ENCODE results near the gene MYBPH. TPM values are rescaled to one million over a fixed set of nuclear protein-coding genes. Genes with fewer than 3 reads are reported as not detected.

Gene MYBPH
- total RNA-seq, 1 donor from 2014 or later, result not detected

Other genes starting within 250 kb of the MYBPH start
- 29.6 and 30.9 TPM in 2 replicates for gene KLHL12, start 248.6 kb downstream of the MYBPH start, total RNA-seq
- 65.3 and 68.3 TPM in 2 replicates for gene ADIPOR1, start 217.5 kb downstream of the MYBPH start, total RNA-seq
- gene CYB5R1, start 208.6 kb downstream of the MYBPH start, total RNA-seq, result 20.1 and 22.1 TPM in 2 replicates
- gene TMEM183A, start 168.5 kb downstream of the MYBPH start, total RNA-seq, result 64.8 and 69.5 TPM in 2 replicates
- 5.0 and 5.6 TPM in 2 replicates for gene PPFIA4, start 149.3 kb downstream of the MYBPH start, total RNA-seq
- not detected in 2 replicates for gene MYOG, start 89.8 kb downstream of the MYBPH start, total RNA-seq
- not detected in 2 replicates for gene ADORA1, start 48.1 kb downstream of the MYBPH start, total RNA-seq
- gene CHI3L1, start 10.9 kb upstream of the MYBPH start, total RNA-seq, result not detected in 2 replicates
- gene CHIT1, start 53.8 kb upstream of the MYBPH start, total RNA-seq, result 0.18 and 0.41 TPM in 2 replicates
- gene BTG2, start 129.7 kb upstream of the MYBPH start, total RNA-seq, result 66.1 and 68.9 TPM in 2 replicates
- 0.07 TPM in 1 of 2 replicates, not detected in the other for gene FMOD, start 175.3 kb upstream of the MYBPH start, total RNA-seq